Smooth muscle cell (in vitro differentiated cells): ENCODE measurements around the gene PPP2R5D. TPM values are rescaled to one million over a fixed set of nuclear protein-coding genes. Genes with fewer than 3 reads are reported as not detected.

Experiments used
- DNase-seq: peaks from one replicate; lab custom pipeline; 2025; ENCODE audit not compliant: unreplicated experiment; lab: John Stamatoyannopoulos, UW
- H2AFZ ChIP-seq: fragments of 200-600 bp; sonication (generic); 2 replicates; pipeline ENCODE4 v1.6.0; 2016; ENCODE audit warnings: antibody characterized with exemption, low read depth, mild to moderate bottlenecking
- H3F3A ChIP-seq: fragments of 200-600 bp; sonication (generic); 2 replicates; pipeline ENCODE4 v1.6.0; 2017; ENCODE audit warnings: antibody characterized with exemption, low read depth
- H3K27ac ChIP-seq: fragments of 200-600 bp; sonication (generic); 2 replicates; pipeline ENCODE4 v1.5.1; 2016; ENCODE audit warnings: low read depth, mild to moderate bottlenecking
- H3K27me3 ChIP-seq: fragments of 200-600 bp; sonication (generic); 2 replicates; pipeline ENCODE4 v1.6.1; 2016; ENCODE audit warnings: low read depth, mild to moderate bottlenecking
- H3K36me3 ChIP-seq: fragments of 200-600 bp; sonication (generic); 2 replicates; pipeline ENCODE4 v1.5.1; 2016; ENCODE audit warnings: low read depth
- H3K4me1 ChIP-seq: fragments of 200-600 bp; sonication (generic); 2 replicates; pipeline ENCODE4 v1.5.1; 2016; ENCODE audit warnings: low read depth
- H3K4me2 ChIP-seq: fragments of 200-600 bp; sonication (generic); 2 replicates; pipeline ENCODE4 v1.6.0; 2016; ENCODE audit warnings: mild to moderate bottlenecking
- H3K4me3 ChIP-seq: fragments of 200-600 bp; sonication (generic); 2 replicates; pipeline ENCODE4 v1.5.1; 2016; ENCODE audit warnings: mild to moderate bottlenecking
- H3K79me2 ChIP-seq: fragments of 200-600 bp; sonication (generic); 2 replicates; pipeline ENCODE4 v1.6.0; 2016; ENCODE audit warnings: low read depth, mild to moderate bottlenecking
- H3K9ac ChIP-seq: fragments of 200-600 bp; sonication (generic); 2 replicates; pipeline ENCODE4 v1.6.0; 2016; ENCODE audit warnings: low read depth
- H3K9me3 ChIP-seq: fragments of 200-600 bp; sonication (generic); replicated peaks from 2 replicates; pipeline ENCODE4 v1.5.1; 2016; ENCODE audit warnings: low read depth
- H4K20me1 ChIP-seq: fragments of 200-600 bp; sonication (generic); 2 replicates; pipeline ENCODE4 v1.6.0; 2016; ENCODE audit warnings: low read depth
- CTCF ChIP-seq: fragments of 200-600 bp; sonication (generic); IDR thresholded peaks from 2 replicates; pipeline ENCODE4 v1.5.1; 2017; ENCODE audit warnings: borderline replicate concordance, mild to moderate bottlenecking, antibody characterized with exemption; ENCODE audit not compliant: insufficient read depth, poor library complexity, severe bottlenecking
- WGBS: methylation state at CpG from one replicate; pipeline ENCODE4 v1.1.7; 2016; ENCODE audit warnings: low lambda C conversion rate; 5-methylcytosine and 5-hydroxymethylcytosine counted together
- polyA plus RNA-seq: library from polyadenylated mRNA; unstranded; fragments of >200 nt; fragmentation: Nextera tagmentation; extraction: Ambion mirVana; gene quantifications from 2 replicates; pipeline ENCODE4 v1.2.1, GENCODE V29; 2016
- total RNA-seq: library from RNA; depleted of rRNA; stranded (reverse); fragments of >200 nt; gene quantifications from 2 replicates; pipeline ENCODE4 v1.2.3, GENCODE V29; 2014

Gene PPP2R5D
- total and polyA plus RNA-seq, 2 experiments from 2014 or later, result 46.4 to 51.3 TPM

DNA sequence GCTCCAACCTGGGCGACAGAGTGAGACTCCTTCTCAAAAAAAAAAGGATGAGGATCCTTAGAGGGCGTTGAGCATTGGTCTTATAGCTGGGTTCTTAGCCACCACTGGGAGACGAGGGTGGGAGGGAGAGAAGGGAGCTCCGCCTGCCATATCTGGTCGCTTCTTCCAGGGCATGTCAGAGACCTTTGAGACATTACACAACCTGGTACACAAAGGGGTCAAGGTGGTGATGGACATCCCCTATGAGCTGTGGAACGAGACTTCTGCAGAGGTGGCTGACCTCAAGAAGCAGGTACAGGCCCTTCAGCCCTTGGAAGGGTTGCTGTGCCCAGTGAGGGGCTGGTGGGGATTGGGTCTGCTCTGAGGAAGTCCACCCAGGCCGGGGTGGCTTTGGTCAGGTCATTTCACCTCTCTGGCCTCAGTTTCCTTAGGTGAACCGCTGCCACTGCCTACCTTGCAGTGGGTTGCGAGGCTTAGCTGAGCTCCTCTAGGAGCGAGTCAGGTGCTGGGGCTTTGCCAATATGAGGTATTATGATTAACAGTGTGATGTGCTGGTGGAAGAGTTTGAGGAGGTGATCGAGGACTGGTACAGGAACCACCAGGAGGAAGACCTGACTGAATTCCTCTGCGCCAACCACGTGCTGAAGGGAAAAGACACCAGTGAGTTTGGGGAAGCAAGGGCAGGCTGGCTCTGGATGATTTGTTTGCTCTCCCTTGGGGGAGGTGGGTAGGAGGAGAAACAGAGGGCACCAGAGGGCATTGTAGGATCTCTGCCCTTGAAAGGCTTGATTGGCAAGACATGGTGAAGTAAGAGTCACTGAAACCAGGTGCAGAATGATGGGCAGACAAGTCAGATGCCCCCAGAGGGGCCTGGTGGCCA, 46.6 kb upstream of the PPP2R5D start:
- Histone ChIP-seq H3K79me2 (peaks cover 20% of the 10 kb centered on the region), H3K9me3 (no peaks in the 10 kb centered on the region), H3K36me3 (no peaks in the 10 kb centered on the region), H2AFZ (no peak overlapping the region), H3F3A (no peaks in the 10 kb centered on the region), H4K20me1 (no peaks in the 10 kb centered on the region), H3K4me1 (no peaks in the 10 kb centered on the region), H3K9ac (no peak overlapping the region), H3K4me2 (no peak overlapping the region), H3K27me3 (no peaks in the 10 kb centered on the region), H3K27ac (no peak overlapping the region), H3K4me3 (no peak overlapping the region)
- TF ChIP-seq CTCF, result no peak
- DNase-seq, result no peak
- WGBS, result 97% methylated on average over 13 of the region's 13 CpGs

DNA sequence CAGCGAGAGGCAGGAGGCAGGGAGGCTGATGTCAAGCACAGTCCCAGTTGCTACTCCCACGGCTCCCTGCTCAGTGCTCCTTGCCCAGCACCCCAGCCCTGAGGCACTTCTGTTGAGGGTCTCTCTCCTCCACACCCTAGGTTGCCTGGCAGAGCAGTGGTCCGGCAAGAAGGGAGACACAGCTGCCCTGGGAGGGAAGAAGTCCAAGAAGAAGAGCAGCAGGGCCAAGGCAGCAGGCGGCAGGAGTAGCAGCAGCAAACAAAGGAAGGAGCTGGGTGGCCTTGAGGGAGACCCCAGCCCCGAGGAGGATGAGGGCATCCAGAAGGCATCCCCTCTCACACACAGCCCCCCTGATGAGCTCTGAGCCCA, 46.0 kb upstream of the PPP2R5D start:
- WGBS, result 96% methylated on average over 5 of the region's 5 CpGs
- Histone ChIP-seq H3K4me2 (no peak overlapping the region), H3K4me1 (no peaks in the 10 kb centered on the region), H3K9ac (no peak overlapping the region), H3K9me3 (no peaks in the 10 kb centered on the region), H3K27me3 (no peaks in the 10 kb centered on the region), H4K20me1 (no peaks in the 10 kb centered on the region), H3K27ac (no peak overlapping the region), H3K79me2 (peaks cover 14% of the 10 kb centered on the region), H3F3A (no peaks in the 10 kb centered on the region), H3K36me3 (no peaks in the 10 kb centered on the region), H2AFZ (no peak overlapping the region), H3K4me3 (no peak overlapping the region)
- TF ChIP-seq CTCF, result no peak
- DNase-seq, result no peak

- Histone ChIP-seq H3K4me2 (no peak overlapping the region), H3K4me3 (no peak overlapping the region), H3K79me2 (peaks cover 6% of the 10 kb centered on the region), H3K36me3 (no peaks in the 10 kb centered on the region), H3K4me1 (no peaks in the 10 kb centered on the region), H3K9ac (no peak overlapping the region), H3K9me3 (no peaks in the 10 kb centered on the region), H2AFZ (no peak overlapping the region), H3K27ac (no peak overlapping the region), H4K20me1 (no peaks in the 10 kb centered on the region), H3K27me3 (no peaks in the 10 kb centered on the region), H3F3A (no peaks in the 10 kb centered on the region)
- 93% methylated on average over 9 of the region's 9 CpGs for WGBS
- TF ChIP-seq CTCF, result no peak
- DNase-seq, result no peak
Measured at GRCh38 chr6:42938987-42939809, 45.2 kb upstream of the PPP2R5D start.
